ENCODE data around the gene SPECC1L.
"Not testable (repeated sequence)": the region's sequence is repeated elsewhere in the genome, so short reads cannot be mapped to it uniquely, and the experiment has no call there.

SPECC1L gene, protein sequence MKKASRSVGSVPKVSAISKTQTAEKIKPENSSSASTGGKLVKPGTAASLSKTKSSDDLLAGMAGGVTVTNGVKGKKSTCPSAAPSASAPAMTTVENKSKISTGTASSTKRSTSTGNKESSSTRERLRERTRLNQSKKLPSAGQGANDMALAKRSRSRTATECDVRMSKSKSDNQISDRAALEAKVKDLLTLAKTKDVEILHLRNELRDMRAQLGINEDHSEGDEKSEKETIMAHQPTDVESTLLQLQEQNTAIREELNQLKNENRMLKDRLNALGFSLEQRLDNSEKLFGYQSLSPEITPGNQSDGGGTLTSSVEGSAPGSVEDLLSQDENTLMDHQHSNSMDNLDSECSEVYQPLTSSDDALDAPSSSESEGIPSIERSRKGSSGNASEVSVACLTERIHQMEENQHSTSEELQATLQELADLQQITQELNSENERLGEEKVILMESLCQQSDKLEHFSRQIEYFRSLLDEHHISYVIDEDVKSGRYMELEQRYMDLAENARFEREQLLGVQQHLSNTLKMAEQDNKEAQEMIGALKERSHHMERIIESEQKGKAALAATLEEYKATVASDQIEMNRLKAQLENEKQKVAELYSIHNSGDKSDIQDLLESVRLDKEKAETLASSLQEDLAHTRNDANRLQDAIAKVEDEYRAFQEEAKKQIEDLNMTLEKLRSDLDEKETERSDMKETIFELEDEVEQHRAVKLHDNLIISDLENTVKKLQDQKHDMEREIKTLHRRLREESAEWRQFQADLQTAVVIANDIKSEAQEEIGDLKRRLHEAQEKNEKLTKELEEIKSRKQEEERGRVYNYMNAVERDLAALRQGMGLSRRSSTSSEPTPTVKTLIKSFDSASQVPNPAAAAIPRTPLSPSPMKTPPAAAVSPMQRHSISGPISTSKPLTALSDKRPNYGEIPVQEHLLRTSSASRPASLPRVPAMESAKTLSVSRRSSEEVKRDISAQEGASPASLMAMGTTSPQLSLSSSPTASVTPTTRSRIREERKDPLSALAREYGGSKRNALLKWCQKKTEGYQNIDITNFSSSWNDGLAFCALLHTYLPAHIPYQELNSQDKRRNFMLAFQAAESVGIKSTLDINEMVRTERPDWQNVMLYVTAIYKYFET

DNA sequence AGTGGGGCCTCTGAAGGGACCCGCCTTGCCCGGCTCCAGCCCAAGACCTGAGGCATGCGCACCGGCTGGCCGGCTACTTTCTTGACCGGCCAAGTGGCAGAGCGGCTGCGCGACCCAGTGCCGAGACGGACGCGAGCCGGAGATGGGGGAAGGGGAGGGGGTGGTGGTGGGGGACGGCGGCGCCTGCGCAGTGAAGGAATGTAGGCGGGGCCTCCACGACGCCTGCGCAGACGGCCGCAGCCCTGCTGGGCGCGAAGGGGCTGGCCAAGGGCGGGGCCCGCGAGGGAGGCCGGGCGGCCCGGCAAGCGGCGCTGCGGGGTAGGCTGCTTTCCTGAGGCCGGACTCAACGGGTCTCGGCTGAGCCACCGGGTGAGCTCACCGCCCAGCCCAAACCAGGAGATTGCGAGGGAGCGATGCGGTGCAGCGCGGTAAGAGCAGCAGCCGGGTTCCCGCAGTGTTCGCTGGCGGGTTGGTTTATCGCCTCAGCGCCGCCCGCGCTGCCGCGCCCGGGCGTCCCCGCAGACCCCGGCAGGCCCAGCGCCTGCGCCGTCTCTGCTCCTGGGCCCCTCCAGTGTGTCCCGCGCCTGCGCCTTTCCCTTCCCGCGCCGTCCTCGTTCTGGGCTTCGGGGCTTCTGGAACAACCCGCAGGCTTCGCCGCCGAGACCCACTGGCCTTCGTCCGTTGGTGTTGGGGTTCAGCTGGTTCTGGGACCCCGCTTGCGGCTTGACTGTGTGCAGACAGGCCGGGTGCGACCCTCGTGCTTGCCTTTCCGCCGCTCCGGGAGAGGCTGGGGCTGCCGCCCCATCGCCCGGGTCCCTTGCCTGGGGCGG lies at the start of gene SPECC1L:
SPECC1L (plus strand) TSS at position 276 of the 830 bp plus-strand sequence. CDS start 31,401 bp downstream, outside the sequence.
- peak; percentile 96 for DNase-seq

DNA sequence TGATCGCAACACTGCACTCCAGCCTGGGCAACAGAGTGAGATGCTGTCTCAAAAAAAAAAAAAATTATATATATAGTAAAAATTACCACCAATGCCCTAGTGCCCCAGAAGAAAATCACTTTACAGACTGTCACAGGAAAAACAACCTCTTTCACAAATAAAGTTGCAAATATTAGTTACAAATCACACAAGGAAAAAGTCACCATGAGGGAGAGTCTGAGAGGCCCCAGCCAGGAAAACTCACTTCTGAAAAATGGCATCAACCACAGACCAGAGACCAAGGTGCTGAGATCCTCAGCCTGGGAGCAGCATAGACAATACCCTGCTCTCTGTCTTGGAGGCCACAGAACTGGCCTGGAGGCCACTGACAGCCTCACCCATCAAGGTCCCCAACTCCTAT lies 46.2 kb upstream of the SPECC1L start:
- no peak for DNase-seq

DNA sequence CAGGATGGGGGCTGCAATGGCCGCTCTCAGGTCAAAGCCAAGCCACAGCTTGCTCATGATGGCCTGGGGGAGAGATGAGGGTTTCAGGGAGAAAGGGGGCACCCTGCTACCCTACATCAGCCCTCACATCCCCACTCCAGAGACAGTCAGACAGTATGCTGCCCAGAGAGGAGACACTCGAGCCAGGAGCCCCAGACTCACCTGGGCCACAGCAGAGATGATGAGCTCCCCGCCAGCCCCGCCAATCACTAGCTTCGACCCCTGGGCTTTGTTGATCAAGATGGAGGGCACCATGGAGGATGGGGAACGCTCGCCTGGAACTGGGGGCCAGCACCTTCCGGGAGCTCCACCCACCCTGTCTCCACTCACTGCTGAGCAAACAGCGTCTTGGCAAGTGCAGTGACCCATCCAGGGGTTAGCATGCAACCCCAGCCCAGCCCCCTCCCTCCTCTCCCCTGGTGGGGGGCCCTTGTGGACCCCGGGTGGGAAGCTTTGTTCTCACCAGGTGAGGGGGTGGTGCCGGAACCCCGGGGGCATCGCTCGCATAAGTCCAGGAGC lies 45.5 kb upstream of the SPECC1L start:
- DNase-seq: no peak

DNA sequence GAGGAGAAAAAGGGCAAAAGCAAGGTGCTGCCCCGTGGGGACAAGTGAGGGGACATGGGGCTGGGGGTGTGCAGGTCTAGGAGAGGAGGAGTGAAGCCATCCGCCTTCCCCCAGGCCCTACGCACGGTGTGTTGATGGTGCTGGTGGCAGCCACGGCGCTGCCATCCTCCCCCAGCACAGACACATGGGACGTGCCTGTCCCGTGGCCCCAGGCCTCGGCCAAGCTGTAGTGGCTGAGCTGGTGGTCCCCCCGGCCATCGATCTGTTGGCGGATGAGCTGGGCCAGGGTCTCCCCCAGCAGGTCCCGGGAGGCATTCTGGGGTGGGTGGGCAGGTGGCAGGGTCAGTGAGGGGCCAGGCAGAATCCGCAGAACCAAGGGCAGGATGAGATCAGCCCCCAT lies 44.7 kb upstream of the SPECC1L start:
- no peak for DNase-seq

DNA sequence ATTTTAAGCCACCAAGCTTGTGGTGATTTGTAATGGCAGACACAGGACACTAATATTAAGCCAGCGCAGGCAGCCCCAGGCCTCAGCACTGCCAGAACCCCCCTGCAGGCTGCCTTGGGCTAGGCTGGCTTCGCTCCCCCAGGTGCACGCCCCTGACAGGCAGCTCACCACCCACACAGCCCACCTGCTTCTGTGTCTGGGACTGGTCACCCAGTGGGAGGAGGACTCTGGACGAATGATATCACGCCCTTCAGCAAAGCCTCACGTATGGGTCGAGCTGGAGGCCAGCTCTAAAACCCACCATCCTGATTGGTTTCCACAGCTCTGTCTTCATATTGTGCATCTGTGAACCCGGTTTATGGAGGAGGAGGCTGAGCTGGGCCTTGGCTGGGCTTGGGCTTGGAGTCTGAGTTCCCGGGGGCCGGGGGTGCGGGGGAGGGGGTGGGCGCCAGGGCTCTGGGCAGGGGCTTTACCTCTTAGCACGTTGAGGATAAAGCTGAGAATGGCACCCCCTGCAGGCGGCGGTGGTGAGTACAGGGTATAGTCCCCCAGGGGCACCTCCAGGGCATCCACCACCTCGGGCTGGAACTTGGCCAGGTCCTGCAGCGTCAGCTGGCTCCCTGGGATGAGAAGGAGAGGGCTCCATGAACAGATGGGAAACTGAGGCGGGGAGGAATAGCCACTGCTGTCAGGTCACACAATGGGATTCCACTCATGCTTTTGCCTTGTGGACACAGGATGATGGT lies 39.5 kb upstream of the SPECC1L start:
- DNase-seq: no peak

DNA sequence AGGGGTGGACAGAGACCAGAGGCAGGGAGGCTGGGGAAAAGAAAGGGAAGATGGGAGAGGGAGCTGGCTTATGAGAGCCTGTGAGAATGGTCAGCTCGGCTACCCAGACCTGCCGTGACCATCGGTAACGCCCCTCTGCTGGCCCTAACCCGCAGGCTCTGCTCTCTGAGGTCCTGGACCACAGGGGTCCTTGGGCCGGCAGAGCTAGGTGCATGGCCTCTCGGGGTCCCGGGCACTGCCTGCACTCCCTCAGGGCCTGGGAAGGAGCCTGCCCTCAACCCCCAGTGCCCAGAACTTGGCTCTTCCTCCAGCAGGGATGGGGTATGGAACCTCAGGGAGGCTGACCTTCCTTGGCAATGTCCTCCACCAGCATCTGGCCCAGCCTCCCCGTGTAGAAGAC lies 38.9 kb upstream of the SPECC1L start:
- DNase-seq: no peak

DNA sequence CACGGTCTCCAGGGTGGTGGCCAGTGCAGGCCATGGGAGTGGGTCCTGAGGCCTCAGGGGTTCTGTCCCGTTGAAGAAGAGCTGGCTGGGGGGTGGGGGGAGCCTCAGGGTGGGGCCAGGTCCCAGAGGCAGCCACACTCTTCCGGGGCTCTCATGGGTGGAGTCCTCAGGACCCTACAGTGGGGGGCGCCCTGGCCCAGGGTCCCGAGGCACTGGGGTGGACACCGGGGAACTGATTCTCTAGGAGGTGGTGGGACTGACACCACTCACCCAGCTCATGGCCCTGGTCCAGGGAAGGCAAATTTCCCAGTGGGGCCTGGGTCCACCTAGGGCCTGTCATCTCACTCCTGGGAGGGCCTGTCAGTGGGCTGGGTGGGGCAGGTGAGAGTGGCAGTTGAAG lies 38.5 kb upstream of the SPECC1L start:
- DNase-seq: no peak

DNA sequence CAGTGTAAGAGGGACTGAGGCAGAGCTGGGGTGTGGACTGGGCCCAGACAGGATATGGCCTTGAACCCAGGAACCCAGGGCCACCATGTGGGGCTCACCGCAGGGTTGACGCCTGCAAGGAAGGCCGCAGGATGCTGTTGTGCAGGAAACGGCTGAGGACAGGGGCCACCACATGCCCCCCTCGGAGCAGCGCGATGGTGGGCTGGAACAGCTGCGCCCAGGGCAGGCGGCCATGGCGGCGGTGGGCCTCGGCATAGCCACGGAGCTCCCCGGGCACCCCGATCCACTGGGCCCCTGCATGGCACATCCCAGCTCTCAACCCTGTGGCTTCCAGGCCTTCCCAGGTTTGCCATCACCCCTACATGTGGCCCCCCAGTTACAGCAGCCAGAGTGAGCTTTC lies 37.9 kb upstream of the SPECC1L start:
- DNase-seq: no peak

DNA sequence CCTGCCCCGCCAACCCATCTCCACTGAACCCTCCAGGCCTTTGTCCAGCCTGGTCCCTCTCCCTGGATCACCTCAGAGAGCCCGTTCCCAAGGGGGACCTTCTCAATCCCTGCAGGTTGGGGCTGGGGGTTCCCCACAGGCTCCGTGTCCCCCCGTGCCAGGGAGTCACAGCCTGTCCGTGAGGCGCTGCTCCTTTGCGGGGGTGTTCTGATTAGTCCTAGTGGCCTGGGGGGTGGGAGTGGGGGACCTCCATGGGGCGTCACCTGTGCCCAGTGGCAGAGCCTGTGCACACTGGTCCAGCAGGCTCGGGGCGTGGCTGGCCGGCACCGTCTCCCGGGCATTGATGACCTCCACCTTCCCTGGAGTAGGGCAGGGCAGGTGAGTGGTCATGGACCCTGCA lies 37.4 kb upstream of the SPECC1L start:
- no peak for DNase-seq

DNA sequence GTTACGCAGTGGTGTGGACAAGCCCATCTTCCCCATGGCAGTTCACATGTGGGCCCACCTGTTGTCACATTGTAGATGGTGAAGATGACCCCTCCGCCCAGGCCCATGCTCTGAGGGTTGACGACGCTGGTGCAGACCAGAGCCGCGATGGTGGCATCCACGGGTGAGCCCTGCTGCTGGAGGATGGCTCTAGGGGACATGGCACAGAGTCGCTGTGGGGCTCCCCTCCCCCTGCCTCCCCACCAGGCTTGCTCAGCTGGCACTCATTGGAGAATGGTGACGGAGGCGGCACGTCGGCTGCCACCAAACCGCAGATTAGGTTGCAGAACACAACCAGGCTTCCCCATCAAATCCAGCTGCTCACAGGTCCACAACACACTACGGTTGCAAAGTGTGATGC lies 36.8 kb upstream of the SPECC1L start:
- DNase-seq: no peak

DNA sequence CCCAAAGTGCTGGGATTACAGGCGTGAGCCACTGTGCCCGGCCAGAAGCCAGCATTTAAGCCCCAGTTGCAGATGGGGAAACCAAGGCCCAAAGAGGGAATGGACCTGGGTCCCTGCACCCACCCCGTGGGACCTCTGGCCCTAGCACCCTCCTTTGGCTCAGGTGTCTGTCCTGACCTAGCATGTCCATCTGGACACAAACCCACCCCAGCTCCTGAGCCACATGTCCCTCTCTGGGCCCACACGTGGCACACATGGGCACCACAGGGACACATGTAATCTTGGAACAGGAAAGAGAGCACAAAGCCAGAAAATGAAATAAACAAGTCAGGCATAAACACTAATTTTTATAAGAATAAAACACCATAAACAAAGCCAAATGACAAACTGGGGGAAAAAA lies 35.3 kb upstream of the SPECC1L start:
- DNase-seq: no peak

DNA sequence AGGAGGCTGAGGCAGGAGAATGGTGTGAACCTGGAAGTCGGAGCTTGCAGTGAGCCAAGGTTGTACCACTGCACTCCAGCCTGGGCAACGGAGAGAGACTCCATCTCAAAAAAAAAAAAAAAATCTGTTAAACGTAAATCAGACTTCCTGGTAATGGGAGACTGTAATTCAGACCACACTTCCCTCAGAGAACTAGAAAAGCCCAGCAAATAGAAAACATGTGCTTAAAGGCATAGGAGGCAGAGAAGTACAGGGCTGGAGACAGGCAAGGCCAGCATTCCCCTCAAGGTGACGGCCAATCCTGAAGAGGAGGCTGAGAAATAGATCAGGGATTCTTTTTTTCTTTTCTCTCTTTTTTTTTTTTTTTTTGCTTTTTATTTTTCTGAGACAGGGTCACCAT lies 34.0 kb upstream of the SPECC1L start:
- no peak for DNase-seq

DNA sequence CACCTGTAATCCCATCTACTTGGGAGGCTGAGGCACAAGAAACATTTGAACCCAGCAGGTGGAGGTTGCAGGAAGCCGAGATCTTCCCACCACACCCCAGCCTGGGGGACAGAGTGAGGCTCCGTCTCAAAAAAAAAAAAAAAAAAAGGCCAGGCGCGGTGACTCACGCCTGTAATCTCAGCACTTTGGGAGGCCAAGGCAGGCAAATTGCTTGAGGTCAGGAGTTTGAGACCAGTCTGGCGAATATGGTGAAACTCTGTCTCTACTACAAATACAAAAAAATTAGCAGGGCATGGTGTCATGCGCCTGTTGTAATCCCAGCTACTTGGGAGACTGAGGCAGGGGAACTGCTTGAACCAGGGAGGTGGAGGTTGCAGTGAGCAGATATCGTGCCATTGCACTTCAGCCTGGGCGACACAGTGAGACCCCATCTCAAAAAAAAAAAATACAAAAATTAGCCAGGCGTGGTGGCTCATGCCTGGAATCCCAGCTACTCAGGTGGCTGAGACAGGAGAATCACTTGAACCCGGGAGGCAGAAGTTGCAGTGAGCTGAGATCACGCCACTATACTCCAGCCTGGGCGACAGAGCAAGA lies 32.4 kb upstream of the SPECC1L start:
- not testable (repeated sequence) for DNase-seq

DNA sequence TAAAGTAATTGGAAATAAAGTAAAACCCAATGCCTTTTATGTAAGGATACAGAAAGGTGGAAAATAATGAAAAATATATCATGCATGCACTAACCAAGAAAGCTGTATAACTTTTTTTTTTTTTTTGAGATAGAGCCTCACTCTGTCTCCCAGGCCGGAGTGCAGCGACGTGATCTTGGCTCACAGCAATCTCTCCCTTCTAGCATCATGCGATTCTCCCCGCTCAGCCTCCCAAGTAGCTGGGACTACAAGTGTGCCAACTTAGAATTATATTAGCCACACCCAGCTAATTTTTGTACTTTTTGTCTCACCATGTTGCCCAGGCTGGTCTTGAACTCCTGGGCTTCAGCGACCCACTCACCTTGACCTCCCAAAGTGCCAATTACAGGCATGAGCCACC lies 30.2 kb upstream of the SPECC1L start:
- no peak for DNase-seq

DNA sequence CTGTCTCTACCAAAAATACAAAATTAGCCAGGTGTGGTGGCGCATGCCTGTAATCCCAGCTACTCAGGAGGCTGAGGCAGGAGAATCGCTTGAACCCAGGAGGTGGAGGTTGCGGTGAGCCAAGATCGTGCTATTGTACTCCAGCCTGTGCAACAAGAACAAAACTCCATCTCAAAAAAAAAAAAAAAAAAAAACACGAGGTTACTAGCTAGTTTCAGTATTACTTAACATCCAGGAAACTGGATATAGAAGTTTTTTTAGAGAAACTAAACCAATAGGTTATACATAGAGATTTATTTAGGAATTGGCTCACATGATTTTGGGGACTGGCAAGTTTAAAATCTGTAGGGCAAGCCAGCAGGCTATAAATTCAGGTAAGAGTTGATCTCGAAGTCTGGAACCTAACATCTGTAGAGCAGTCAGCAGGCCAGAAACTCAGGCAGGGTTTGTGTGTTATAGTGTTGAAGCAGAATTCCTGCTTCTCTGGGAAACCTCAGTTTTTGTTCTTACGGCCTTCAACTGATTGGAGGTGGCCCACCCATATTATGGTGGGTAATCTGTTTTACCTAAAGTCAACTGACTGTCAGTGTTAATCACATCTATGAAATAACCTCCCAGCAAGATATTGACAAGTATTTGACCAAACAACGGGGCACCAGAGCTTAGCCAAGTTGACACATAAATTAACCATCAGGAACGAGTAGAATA lies 29.5 kb upstream of the SPECC1L start:
- DNase-seq: not testable (repeated sequence)

DNA sequence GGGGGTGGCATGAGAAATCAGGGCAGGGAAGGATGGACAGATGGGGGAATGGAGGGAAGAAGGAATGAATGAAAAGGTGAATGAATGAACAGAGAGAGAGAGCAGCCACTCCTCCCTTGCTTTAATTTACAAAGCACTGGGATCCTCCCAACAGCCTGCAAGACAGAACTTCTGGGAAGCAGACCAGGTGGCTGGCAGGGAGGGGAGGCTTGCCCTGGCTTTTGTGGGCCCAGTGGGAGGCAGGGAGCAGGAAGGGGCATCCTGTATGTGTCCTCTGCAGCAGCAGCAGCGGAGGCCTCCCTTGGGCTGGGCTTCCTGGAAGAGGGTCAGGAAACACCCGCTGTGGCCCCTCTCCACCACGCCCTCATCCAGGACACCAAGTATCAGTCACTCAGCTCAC lies 27.2 kb upstream of the SPECC1L start:
- peak; percentile 41 for DNase-seq

DNA sequence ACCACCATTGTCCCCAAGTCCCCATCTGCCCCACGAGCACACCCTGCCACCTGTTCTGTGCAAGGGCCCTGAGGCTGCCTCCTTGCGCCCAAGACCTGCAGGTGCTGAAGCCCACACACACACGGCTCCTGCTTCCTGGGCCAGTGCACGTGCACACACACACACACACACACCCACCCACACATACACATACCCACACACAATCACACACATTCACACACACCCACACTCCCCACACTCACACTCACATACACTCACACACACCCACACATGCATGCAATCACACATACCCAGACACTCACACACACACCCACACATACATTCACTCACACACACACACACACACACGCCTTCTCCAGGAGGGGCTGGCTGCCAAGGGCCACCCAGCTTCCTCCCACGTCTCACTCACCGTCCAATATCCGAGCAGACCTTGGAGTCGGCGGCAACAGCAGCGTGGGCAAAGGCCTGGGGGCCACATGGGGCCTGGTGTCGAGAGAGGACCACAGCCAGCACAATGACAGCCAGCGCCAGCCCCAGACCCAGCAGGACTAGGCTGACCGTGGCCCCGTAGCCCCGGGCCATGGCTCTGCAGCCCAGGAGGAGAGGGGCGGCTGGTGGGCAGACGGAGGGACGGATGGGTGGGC lies 26.4 kb upstream of the SPECC1L start:
- DNase-seq: peak; percentile 54

DNA sequence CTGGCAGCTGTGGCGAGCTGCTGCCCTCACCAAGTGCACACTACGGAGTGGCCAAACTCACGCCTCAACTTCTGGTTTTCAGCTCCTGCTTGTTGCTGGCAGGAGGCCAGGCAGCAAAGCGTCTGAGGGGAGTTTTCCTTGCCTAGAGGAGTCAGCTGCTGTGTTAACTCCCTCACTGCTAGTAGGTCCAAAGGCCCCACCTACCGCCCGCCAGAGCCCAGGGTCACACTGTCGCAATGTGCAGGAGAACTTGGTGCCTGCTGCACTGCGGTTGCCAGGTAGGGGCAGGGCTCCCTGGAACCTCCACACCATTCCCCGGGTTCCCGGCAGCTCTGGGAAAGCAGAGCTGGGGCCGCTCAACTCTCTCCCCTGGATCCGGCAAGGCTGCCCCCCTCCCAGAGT lies 25.6 kb upstream of the SPECC1L start, which contains the start of gene GGT5:
GGT5 (minus strand) TSS at position 53 of the 402 bp plus-strand sequence. CDS start 357 bp downstream, outside the sequence.
- not testable (repeated sequence) for DNase-seq

All from right hindlimb (tissue), 1 donor.